Bone marrow (tissue), 2 donors: ENCODE data around the gene ABCA8.
"Not testable (repeated sequence)": the region's sequence is repeated elsewhere in the genome, so short reads cannot be mapped to it uniquely, and the experiment has no call there.

Experiments
- DNase-seq, 2 donors: peaks; one replicate each; lab custom pipeline; 2025; lab: John Stamatoyannopoulos, UW

ABCA8 gene

DNA sequence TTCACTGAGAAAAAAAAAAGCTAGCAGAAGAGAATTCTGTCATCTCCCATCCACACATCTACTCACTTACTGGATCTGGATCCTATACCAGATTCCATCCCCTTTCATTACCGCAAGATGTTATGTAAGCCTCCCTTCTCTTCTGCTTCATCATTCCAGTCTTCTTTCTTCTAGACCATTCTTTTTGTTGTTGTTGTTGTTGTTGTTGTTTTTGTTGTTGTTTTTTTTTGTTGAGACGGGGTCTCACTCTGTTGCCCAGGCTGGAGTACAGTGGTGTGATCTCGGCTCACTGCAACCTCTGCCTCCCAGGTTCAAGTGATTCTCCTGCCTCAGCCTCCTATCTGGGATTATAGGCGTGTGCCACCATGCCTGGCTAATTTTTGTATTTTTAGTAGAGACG is 131.0 kb downstream of the ABCA8 start:
- not testable (repeated sequence) for DNase-seq

DNA sequence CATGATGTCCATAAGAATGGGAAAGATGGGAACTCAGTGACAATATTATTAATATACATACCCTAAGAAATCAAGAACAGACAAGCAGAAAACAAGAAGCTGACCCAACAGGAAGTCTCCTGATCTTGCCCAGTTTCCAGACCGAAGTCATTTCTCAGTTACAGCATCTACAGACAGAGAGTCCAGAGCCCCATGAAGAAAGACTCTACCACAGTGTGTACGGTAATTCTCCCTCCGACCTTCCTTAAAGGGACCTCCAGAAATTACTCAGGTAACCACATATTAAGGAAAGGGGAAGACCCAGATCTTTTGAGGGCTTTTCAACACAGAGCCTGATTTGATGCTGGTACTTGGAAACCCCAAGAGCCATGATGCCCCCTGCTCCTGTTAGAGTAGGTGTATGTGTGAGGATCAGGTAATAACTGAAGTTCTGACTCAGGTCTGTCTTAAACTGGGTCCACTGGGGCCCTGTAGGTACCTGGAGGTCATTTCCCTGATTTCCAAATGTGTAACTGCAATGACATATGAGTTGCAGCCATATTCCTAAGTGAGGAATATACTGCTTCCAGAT is 132.4 kb downstream of the ABCA8 start:
- DNase-seq: no peak

DNA sequence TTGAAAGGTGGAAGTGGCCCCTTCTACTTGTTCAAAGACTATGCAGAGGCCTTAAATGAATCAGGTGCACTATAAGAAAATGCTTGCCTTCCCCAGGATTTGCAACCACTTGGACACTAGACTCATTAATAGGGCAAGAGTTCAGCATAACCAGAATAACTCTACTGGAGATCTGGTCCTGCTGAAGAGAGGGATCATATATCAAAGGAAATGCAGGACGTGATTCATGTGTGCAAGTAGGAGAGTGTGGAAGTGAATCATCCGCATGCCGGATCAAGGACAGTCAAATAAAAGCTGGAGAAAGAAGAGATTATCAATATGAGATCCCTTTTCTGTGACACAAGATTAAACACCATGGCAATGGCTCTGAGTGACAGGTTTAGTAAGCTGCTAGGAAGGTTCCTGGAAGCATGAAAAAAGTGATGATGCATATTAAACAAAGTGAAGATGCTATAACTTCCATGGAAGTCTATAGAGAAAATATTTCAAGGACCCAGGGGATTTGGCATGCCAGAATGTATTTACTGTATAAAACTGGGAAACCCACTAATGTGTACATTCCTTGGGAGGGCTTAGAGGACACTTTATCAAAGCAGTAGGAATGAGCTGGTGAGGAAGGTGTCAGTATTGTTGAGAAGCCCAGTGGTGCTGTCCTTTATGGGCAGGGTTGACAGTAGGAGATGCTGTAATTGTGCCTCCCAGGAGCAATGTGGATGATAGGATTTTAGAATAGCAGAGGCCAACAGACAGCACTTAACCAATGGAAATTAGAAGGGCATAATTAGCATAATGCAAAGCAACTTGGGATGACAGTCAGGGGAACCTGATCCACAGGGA is 133.1 kb downstream of the ABCA8 start:
- no peak for DNase-seq

- no peak for DNase-seq
Measured at GRCh38 chr17:68820825-68821481, 134.2 kb downstream of the ABCA8 start.

- DNase-seq: no peak
Measured at GRCh38 chr17:68820476-68820824, 134.7 kb downstream of the ABCA8 start.

DNA sequence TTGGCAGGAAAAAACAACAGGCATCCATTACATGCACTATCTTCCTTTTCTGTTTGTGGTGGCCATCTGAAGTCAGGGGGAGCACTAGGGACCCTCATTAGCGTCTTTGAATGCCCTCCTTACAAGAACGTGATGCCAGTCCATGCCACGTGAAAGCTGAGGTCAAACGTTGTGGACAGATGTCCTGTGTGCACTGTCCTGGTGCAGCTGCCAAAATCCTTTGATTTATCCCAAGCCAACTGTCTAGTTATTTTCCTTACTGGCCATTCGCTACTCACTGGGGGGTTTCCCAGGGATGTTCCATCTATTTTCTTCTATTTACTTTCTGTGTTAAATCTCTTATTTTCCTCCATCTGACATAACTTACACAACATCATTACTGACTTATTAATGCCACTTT is 135.7 kb downstream of the ABCA8 start:
- DNase-seq: no peak
